GM18873 (cell line): ENCODE data around the gene CDHR1.
"Not testable (repeated sequence)": the region's sequence is repeated elsewhere in the genome, so short reads cannot be mapped to it uniquely, and the experiment has no call there.

Experiments
- ATAC-seq: cut with Tn5 transposase; IDR thresholded peaks from one replicate; pipeline ENCODE4 v1.9.1; 2021; ENCODE audit warnings: mild to moderate bottlenecking, moderate library complexity, moderate number of reproducible peaks; ENCODE audit not compliant: unreplicated experiment, low FRiP score

CDHR1 gene

GRCh38 chr10:84172467-84173356 lies 21.6 kb upstream of the CDHR1 start:
- ATAC-seq = peak; percentile 41

DNA sequence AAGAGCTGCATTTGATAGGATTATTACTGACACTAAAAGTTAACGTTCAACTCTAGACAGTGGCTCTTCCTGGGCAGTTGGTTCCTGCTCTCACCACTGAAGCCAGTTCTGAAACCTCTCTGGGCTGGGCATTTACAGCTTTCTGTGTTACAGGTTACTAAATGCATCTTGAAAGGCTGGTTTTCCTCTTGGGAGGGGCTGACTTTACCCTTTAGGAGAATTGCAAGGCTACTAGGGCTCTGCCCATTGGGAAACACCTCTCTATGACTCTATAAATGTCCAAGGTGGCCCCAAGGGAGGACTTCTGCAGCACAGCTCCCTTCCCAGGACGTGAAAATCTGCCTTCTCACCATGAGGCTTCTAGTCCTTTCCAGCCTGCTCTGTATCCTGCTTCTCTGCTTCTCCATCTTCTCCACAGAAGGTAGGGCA lies 20.8 kb upstream of the CDHR1 start, which contains the start of gene GPR15LG:
TSS of gene GPR15LG (plus strand) at position 301 of the 429 bp plus-strand sequence. CDS start at position 352, 51 bp downstream.
- ATAC-seq = peak; percentile 40

DNA sequence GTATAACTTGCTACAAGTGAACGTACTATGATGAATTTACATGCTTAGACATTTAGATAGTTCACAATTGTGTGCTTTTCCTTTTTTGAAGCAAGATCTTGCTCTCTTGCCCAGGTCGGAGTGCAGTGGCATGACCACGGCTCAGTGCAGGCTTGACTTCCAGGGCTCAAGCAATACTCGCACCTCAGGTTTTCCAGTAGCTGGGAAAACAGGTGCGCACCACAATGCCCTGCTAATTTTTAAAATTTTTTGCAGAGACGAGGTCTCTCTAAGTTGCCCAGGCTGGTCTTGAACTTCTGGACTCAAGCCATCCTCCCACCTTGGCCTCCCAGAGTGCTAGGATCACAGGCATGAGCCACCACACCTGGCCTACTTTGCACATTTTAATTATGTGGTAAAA lies 18.9 kb upstream of the CDHR1 start:
- no peak for ATAC-seq

GRCh38 chr10:84176351-84176750 lies 18.0 kb upstream of the CDHR1 start:
- ATAC-seq = no peak

- no peak for ATAC-seq
Observed at GRCh38 chr10:84176836-84177474, 17.4 kb upstream of the CDHR1 start.

DNA sequence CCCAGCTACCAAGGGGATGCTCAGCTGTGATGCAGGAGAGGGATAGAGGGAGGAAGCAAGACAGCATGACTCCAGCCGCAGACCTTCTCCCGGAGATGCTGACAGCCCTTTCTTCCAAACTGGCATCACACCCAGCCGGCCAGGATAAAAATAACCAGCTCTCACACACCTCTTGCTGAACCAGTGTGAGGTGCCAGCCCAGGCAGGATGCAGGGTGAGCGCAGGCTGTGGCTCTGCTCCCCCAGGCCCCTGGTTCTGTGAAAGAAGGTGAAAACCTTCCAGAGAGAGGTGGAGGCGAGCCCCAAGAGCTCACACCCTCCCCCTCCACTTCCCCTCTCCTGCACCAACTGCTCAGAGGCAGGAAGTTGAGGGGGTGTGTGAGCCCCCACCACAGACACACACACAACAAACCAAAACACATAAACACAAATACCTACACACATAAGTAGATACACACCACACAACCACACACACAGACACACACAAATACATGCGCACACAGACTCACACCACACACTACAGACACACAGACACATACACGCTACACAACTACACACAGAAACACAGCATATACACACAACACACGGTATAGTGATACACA lies 16.7 kb upstream of the CDHR1 start:
- peak; percentile 27 for ATAC-seq

DNA sequence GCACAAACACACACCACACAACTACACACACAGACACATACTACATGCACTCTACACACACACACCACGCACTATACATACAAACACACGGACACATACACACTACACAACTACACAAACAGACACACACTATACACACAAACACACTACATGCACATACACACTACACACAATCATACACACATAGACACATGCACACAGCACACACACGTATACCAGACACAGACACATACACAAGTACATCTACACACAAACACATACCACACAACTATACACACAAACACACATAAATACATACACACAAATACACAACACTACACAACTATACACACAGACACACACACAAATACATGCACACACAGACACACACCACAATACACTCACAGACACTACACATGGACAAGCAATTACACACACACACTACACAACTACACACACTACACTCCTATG lies 16.2 kb upstream of the CDHR1 start:
- no peak for ATAC-seq

GRCh38 chr10:84179059-84179710 lies 15.2 kb upstream of the CDHR1 start:
- ATAC-seq = peak; percentile 92

GRCh38 chr10:84180386-84180785 lies 14.0 kb upstream of the CDHR1 start:
- ATAC-seq = not testable (repeated sequence)

DNA sequence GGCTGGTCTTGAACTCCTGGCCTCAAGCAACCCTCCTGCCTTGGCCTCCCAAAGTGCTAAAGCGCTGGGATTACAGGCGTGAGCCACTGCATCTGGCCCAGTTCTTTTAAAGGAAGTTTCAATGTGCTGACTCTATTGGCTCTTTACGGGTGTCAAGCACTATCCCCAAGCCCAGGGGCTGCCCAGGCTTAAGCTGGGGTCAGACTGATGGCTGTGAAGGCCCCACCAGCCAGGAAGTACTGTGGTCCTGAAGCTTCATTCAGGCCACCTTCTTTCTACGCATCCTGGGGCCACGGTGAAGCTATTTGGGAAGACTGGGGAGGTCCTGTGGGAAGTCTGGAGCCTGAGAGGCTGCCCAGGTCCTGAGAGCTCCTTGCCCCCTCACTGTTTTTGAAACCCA lies 12.7 kb upstream of the CDHR1 start:
- ATAC-seq = no peak

- no peak for ATAC-seq
Observed at GRCh38 chr10:84184517-84184916, 9.8 kb upstream of the CDHR1 start.

GRCh38 chr10:84185526-84186175 lies 8.7 kb upstream of the CDHR1 start:
- ATAC-seq = no peak

- no peak for ATAC-seq
Observed at GRCh38 chr10:84188815-84189214, 5.5 kb upstream of the CDHR1 start.

DNA sequence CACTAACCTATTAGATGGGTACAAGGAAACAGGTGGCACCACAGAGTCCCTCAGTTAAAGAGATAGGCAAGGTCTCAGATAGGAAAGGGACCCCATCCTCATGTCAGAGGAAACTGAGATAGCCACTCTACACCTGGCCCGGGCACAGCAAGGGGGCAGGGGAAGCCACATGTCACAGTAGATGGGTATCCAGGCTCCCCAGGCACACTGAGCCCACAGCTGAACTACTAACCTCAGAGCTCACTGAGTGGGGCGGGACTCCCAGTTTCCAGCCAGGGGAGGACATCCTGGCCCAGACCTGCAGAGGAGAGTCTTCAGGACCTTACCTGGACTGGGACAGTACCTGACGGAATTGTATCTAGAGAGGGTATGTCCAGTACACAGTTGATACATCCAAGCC lies 3.7 kb upstream of the CDHR1 start:
- no peak for ATAC-seq

GRCh38 chr10:84191106-84191505 lies 3.2 kb upstream of the CDHR1 start:
- no peak for ATAC-seq

GRCh38 chr10:84193327-84193726 lies 1.0 kb upstream of the CDHR1 start:
- no peak for ATAC-seq

- peak; percentile 21 for ATAC-seq
Observed at GRCh38 chr10:84193846-84194423, 402 bp upstream of the CDHR1 start.

- no peak for ATAC-seq
Observed at GRCh38 chr10:84195044-84195830, 900 bp downstream of the CDHR1 start.

- ATAC-seq = no peak
Observed at GRCh38 chr10:84196083-84196482, 1.7 kb downstream of the CDHR1 start.
